Gastrocnemius medialis (tissue), 4 donors: ENCODE results near the gene GPI.

ENCODE experiments used
- CTCF ChIP-seq, 5 experiments: fragments of 450-650 bp in 3 of 5; fragments of 200-600 bp in 2 of 5; sonication (generic) in 2 of 5; IDR thresholded peaks in 4 of 5; conservative IDR thresholded peaks in 1 of 5; 1 replicate in 4 of 5; 2 replicates in 1 of 5; pipeline ENCODE4 v1.5.1; 2016 to 2019; ENCODE audit warnings: antibody characterized with exemption in 5 of 5, mild to moderate bottlenecking in 3 of 5, moderate library complexity in 3 of 5
- POLR2A ChIP-seq, 2 donors: fragments of 450-650 bp; IDR thresholded peaks; one replicate each; pipeline ENCODE4 v1.6.1; 2017; ENCODE audit warnings: antibody characterized with exemption in 2 of 2, mild to moderate bottlenecking in 2 of 2, moderate library complexity in 2 of 2

- TF ChIP-seq CTCF (IDR thresholded peaks at IDR 0.05 in 4 of 5, conservative IDR thresholded peaks at IDR 0.05 in 1 of 5): no peak
- TF ChIP-seq POLR2A (IDR thresholded peaks at IDR 0.05): no peak
Measured at GRCh38 chr19:34323433-34324204, 41.4 kb upstream of the GPI start.
